ENCODE data around the gene OR7C1. TPM values are rescaled to one million over a fixed set of nuclear protein-coding genes. Genes with fewer than 3 reads are reported as not detected.

Gene OR7C1
- polyA plus RNA-seq, 1 of the 3 experiments (the other 2 are of a cell fraction), result not detected

DNA sequence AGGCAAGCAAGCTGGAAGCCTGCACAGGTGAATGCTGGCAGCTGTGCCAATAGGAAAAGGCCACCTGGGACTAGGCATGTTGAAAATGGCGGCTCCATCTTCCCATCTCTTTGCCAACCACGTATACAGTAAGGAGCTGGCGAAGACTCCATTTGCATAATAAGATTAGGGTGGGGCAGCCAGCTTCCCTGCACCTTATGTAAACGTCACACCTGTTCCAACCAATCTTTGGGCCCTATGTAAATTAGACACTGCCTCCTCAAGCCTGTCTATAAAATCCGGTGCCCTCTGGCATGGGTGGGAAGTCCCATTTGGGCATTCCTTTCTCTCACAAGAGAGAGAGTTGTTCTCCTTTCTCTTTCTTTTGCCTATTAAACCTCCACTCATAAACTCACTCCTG, 73.4 kb downstream of the OR7C1 start:
- H3K9me2 ChIP-seq, result no peaks in the 10 kb centered on the region
- no peak for DNase-seq
- no peaks in the 10 kb centered on the region for H3F3A ChIP-seq (replicated peaks; ENCODE audit: insufficient read depth)
- POLR2A ChIA-PET, result no interaction called here
- no peak overlapping the region for H3K27ac ChIP-seq (ENCODE audit: low read depth in 2 of 2, low read length in 1 of 2)
- no peak overlapping the region for H3K9ac ChIP-seq
- H3K36me3 ChIP-seq (replicated peaks in 1 of 2; ENCODE audit: control insufficient read depth in 1 of 2, insufficient read depth in 2 of 2, low read length in 1 of 2), result no peaks in the 10 kb centered on the region
- peaks cover 44% of the 10 kb centered on the region; the same call in 1 of the 2 replicates for H3K27me3 ChIP-seq (ENCODE audit: insufficient read depth)
- no peaks in the 10 kb centered on the region for H4K20me1 ChIP-seq (ENCODE audit: insufficient read depth)
- H3K4me3 ChIP-seq (ENCODE audit: low read depth in 2 of 2, low read length in 1 of 2), result no peak overlapping the region
- no peaks in the 10 kb centered on the region for H3K9me3 ChIP-seq
- no peaks in the 10 kb centered on the region for H3K4me1 ChIP-seq (ENCODE audit: control insufficient read depth in 1 of 2, insufficient read depth in 2 of 2, low read depth in 1 of 2, low read length in 1 of 2)
- no peaks in the 10 kb centered on the region for H3K79me2 ChIP-seq (ENCODE audit: insufficient read depth)
- CTCF ChIA-PET, result interaction anchor here (1.3 to 1.7 kb wide), 2 partner anchors 15 to 25 kb away, joined by 3 read pairs; no protein-coding TSS in a partner anchor
- 3% methylated on average over 5 of the region's 5 CpGs for WGBS (ENCODE audit: low lambda C conversion rate)
- TF ChIP-seq, protein P1, sequence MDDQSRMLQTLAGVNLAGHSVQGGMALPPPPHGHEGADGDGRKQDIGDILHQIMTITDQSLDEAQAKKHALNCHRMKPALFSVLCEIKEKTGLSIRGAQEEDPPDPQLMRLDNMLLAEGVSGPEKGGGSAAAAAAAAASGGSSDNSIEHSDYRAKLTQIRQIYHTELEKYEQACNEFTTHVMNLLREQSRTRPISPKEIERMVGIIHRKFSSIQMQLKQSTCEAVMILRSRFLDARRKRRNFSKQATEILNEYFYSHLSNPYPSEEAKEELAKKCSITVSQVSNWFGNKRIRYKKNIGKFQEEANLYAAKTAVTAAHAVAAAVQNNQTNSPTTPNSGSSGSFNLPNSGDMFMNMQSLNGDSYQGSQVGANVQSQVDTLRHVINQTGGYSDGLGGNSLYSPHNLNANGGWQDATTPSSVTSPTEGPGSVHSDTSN (IDR thresholded peaks at IDR 0.05), result no peak
- TF ChIP-seq EZH2phosphoT487 (IDR thresholded peaks at IDR 0.05; ENCODE audit: borderline replicate concordance, low read depth) (no peak), CHD2 (IDR thresholded peaks at IDR 0.05; ENCODE audit: low read length, partially characterized antibody) (no peak)
- TF ChIP-seq, protein P2, sequence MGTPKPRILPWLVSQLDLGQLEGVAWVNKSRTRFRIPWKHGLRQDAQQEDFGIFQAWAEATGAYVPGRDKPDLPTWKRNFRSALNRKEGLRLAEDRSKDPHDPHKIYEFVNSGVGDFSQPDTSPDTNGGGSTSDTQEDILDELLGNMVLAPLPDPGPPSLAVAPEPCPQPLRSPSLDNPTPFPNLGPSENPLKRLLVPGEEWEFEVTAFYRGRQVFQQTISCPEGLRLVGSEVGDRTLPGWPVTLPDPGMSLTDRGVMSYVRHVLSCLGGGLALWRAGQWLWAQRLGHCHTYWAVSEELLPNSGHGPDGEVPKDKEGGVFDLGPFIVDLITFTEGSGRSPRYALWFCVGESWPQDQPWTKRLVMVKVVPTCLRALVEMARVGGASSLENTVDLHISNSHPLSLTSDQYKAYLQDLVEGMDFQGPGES (IDR thresholded peaks at IDR 0.05; ENCODE audit: low read depth, low read length), result no peak
- no peak overlapping the region for H3K4me2 ChIP-seq
- no peak overlapping the region for H2AFZ ChIP-seq (ENCODE audit: low read depth)

DNA sequence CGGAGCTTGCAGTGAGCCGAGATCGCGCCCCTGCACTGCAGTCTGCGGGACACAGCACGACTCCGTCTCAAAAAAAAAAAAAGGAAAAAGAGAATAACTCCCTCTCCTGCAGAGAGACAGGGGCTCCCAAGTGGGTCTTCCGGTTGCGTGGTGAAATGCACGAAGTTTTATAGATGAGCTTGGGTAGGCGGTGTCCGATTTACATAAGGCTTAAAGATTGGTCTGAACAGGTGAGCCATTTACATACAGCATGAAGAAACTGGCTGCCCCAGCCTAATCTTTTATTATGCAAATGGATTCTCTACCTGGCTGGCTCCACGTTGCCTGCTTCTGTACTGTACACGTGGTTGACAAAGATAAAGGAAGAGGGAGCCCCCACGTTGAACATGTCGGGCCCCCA, 76.2 kb downstream of the OR7C1 start:
- Histone ChIP-seq H3K36me3 (replicated peaks in 1 of 2; ENCODE audit: control insufficient read depth in 1 of 2, insufficient read depth in 2 of 2, low read length in 1 of 2) (no peaks in the 10 kb centered on the region), H3K27ac (ENCODE audit: low read depth in 2 of 2, low read length in 1 of 2) (no peak overlapping the region), H2AFZ (ENCODE audit: low read depth) (no peak overlapping the region), H3K4me1 (ENCODE audit: control insufficient read depth in 1 of 2, insufficient read depth in 2 of 2, low read depth in 1 of 2, low read length in 1 of 2) (no peaks in the 10 kb centered on the region), H3F3A (replicated peaks; ENCODE audit: insufficient read depth) (no peaks in the 10 kb centered on the region), H3K9ac (no peak overlapping the region), H3K4me2 (no peak overlapping the region), H3K79me2 (ENCODE audit: insufficient read depth) (no peaks in the 10 kb centered on the region), H3K9me2 (no peaks in the 10 kb centered on the region), H4K20me1 (ENCODE audit: insufficient read depth) (no peaks in the 10 kb centered on the region), H3K4me3 (ENCODE audit: low read depth in 2 of 2, low read length in 1 of 2) (no peak overlapping the region), H3K9me3 (no peaks in the 10 kb centered on the region), H3K27me3 (ENCODE audit: insufficient read depth) (peaks cover 35% of the 10 kb centered on the region)
- ChIA-PET CTCF (no interaction called here), POLR2A (no interaction called here)
- no peak for DNase-seq
- 11% methylated on average over 16 of the region's 16 CpGs for whole genome bisulfite sequencing (ENCODE audit: low lambda C conversion rate)
- TF ChIP-seq NFIC (IDR thresholded peaks at IDR 0.05; ENCODE audit: borderline replicate concordance), result no peak
- TF ChIP-seq, protein P3, sequence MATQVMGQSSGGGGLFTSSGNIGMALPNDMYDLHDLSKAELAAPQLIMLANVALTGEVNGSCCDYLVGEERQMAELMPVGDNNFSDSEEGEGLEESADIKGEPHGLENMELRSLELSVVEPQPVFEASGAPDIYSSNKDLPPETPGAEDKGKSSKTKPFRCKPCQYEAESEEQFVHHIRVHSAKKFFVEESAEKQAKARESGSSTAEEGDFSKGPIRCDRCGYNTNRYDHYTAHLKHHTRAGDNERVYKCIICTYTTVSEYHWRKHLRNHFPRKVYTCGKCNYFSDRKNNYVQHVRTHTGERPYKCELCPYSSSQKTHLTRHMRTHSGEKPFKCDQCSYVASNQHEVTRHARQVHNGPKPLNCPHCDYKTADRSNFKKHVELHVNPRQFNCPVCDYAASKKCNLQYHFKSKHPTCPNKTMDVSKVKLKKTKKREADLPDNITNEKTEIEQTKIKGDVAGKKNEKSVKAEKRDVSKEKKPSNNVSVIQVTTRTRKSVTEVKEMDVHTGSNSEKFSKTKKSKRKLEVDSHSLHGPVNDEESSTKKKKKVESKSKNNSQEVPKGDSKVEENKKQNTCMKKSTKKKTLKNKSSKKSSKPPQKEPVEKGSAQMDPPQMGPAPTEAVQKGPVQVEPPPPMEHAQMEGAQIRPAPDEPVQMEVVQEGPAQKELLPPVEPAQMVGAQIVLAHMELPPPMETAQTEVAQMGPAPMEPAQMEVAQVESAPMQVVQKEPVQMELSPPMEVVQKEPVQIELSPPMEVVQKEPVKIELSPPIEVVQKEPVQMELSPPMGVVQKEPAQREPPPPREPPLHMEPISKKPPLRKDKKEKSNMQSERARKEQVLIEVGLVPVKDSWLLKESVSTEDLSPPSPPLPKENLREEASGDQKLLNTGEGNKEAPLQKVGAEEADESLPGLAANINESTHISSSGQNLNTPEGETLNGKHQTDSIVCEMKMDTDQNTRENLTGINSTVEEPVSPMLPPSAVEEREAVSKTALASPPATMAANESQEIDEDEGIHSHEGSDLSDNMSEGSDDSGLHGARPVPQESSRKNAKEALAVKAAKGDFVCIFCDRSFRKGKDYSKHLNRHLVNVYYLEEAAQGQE (IDR thresholded peaks at IDR 0.05; ENCODE audit: low read depth, low read length), result no peak
- TF ChIP-seq TCF12 (IDR thresholded peaks at IDR 0.05), result no peak
- TF ChIP-seq FOXM1 (IDR thresholded peaks at IDR 0.05; ENCODE audit: low read depth), result no peak
- TF ChIP-seq TAF1 (IDR thresholded peaks at IDR 0.05; ENCODE audit: borderline replicate concordance, low read depth, low read length), result no peak
- no peak for TF ChIP-seq ELF1 (IDR thresholded peaks at IDR 0.05)
- no peak for TF ChIP-seq RAD21 (IDR thresholded peaks at IDR 0.05; ENCODE audit: low read length)
- TF ChIP-seq, protein P1 (IDR thresholded peaks at IDR 0.05), result no peak
- no peak for TF ChIP-seq EZH2phosphoT487 (IDR thresholded peaks at IDR 0.05; ENCODE audit: borderline replicate concordance, low read depth)
- no peak for TF ChIP-seq JUND (IDR thresholded peaks at IDR 0.05)
- no peak for TF ChIP-seq RFX5 (IDR thresholded peaks at IDR 0.05; ENCODE audit: low read length)
- TF ChIP-seq SMC3 (IDR thresholded peaks at IDR 0.05; ENCODE audit: low read depth, low read length), result no peak
- no peak for TF ChIP-seq ZBTB33 (IDR thresholded peaks at IDR 0.05; ENCODE audit: borderline replicate concordance, low read depth)
- no peak for TF ChIP-seq NRF1 (IDR thresholded peaks at IDR 0.05; ENCODE audit: low read depth, low read length)
- TF ChIP-seq GABPA (IDR thresholded peaks at IDR 0.05; ENCODE audit: low read depth), result no peak
- no peak for TF ChIP-seq SIN3A (IDR thresholded peaks at IDR 0.05; ENCODE audit: borderline replicate concordance, low read depth, low read length)
- TF ChIP-seq EP300 (IDR thresholded peaks at IDR 0.05; ENCODE audit: borderline replicate concordance in 1 of 2, low read depth in 1 of 2, low read length in 1 of 2), result no peak
